22Rv1 (cell line): ENCODE results near the gene NUDT8.

Experiments used
- H3K27ac ChIP-seq: fragments of 450-650 bp; 2 replicates; pipeline ENCODE4 v1.5.1; 2017
- CTCF ChIP-seq: fragments of 450-650 bp; IDR thresholded peaks from 2 replicates; pipeline ENCODE4 v1.5.1; 2017; ENCODE audit warnings: mild to moderate bottlenecking
- ZFX ChIP-seq: fragments of 450-650 bp; IDR thresholded peaks from 2 replicates; pipeline ENCODE4 v1.6.1; 2017; ENCODE audit warnings: antibody characterized with exemption, borderline replicate concordance

NUDT8 gene

GRCh38 chr11:67670316-67671210 is 40.8 kb upstream of the NUDT8 start:
- TF ChIP-seq CTCF (no peak), ZFX (no peak)
- H3K27ac ChIP-seq, result no peak overlapping the region

GRCh38 chr11:67668192-67668551 is 38.4 kb upstream of the NUDT8 start:
- H3K27ac ChIP-seq, result no peak overlapping the region
- no peak for TF ChIP-seq ZFX
- TF ChIP-seq CTCF, result no peak

- TF ChIP-seq ZFX (no peak), CTCF (no peak)
- no peak overlapping the region for H3K27ac ChIP-seq
Observed at GRCh38 chr11:67667490-67668191, 37.9 kb upstream of the NUDT8 start.

- TF ChIP-seq ZFX (no peak), CTCF (no peak)
- H3K27ac ChIP-seq, result no peak overlapping the region
Observed at GRCh38 chr11:67666676-67667489, 37.1 kb upstream of the NUDT8 start.

- H3K27ac ChIP-seq, result no peak overlapping the region
- TF ChIP-seq ZFX (no peak), CTCF (no peak)
Observed at GRCh38 chr11:67666303-67666645, 36.5 kb upstream of the NUDT8 start.

- no peak overlapping the region for H3K27ac ChIP-seq
- TF ChIP-seq CTCF (peak; percentile 59), ZFX (no peak)
Observed at GRCh38 chr11:67665541-67666302, 36.0 kb upstream of the NUDT8 start.
